CD4-positive, alpha-beta T cell (primary cell): ENCODE data around the gene GJA5. TPM values are rescaled to one million over a fixed set of nuclear protein-coding genes. Genes with fewer than 3 reads are reported as not detected.

Source experiments
- ATAC-seq: fragments of 200-7000 bp; cut with Tn5 transposase; one replicate; pipeline ENCODE4 v1.10.0; 2022; ENCODE audit warnings: mild to moderate bottlenecking; ENCODE audit not compliant: poor library complexity
- CTCF ChIA-PET: fragments of 350-600 bp; sonication (Branson Sonifier 250); formaldehyde crosslinking; loops from one replicate; lab custom pipeline; 2021; ENCODE audit warnings: antibody characterized with exemption, inconsistent platforms; lab: Charles Lee
- POLR2A ChIA-PET: fragments of 350-600 bp; sonication (Branson Sonifier 250); formaldehyde crosslinking; loops from one replicate; lab custom pipeline; 2021; ENCODE audit warnings: antibody characterized with exemption, inconsistent platforms; lab: Charles Lee
- DNase-seq, 14 experiments: peaks; one replicate each; pipeline ENCODE4 v3.0.0-alpha.2; 2013 to 2020; ENCODE audit warnings: mixed read lengths in 2 of 14
- H3K27ac ChIP-seq, 2 donors: one replicate each; pipeline versions ENCODE4 v1.5.1 to v1.7.0; 2013; ENCODE audit warnings: low read length in 2 of 2, low read depth in 1 of 2, mild to moderate bottlenecking in 1 of 2
- H3K27me3 ChIP-seq, 2 experiments: 1 replicate in 1 of 2; 2 replicates in 1 of 2; pipeline versions ENCODE4 v1.6.1 to v1.7.0; 2013; ENCODE audit warnings: low read length in 2 of 2, control low read depth in 1 of 2, mild to moderate bottlenecking in 1 of 2, moderate library complexity in 1 of 2; ENCODE audit not compliant: insufficient read depth in 2 of 2, control insufficient read depth in 1 of 2
- H3K36me3 ChIP-seq: one replicate; pipeline ENCODE4 v1.6.1; 2013; ENCODE audit warnings: low read length, control low read depth; ENCODE audit not compliant: insufficient read depth
- H3K4me1 ChIP-seq: one replicate; pipeline ENCODE4 v1.6.1; 2013; ENCODE audit warnings: low read length, control low read depth; ENCODE audit not compliant: insufficient read depth
- H3K4me3 ChIP-seq: one replicate; pipeline ENCODE4 v1.5.1; 2013; ENCODE audit warnings: mild to moderate bottlenecking, low read length, moderate library complexity
- H3K9me3 ChIP-seq, 2 experiments: 1 replicate in 1 of 2; 2 replicates in 1 of 2; pipeline versions ENCODE4 v1.6.1 to v1.7.0; 2013; ENCODE audit warnings: low read length in 2 of 2, mild to moderate bottlenecking in 2 of 2, control low read depth in 1 of 2, moderate library complexity in 1 of 2; ENCODE audit not compliant: control insufficient read depth in 1 of 2, insufficient read depth in 1 of 2
- H3K27ac Mint-ChIP-seq: one replicate; pipeline ENCODE4 v1.8.0; 2020; ENCODE audit warnings: mixed read lengths
- H3K27me3 Mint-ChIP-seq: one replicate; pipeline ENCODE4 v1.8.0; 2021; ENCODE audit warnings: mixed read lengths
- H3K36me3 Mint-ChIP-seq: one replicate; pipeline ENCODE4 v1.8.0; 2021; ENCODE audit warnings: low read depth, mixed read lengths
- H3K4me1 Mint-ChIP-seq: one replicate; pipeline ENCODE4 v1.8.0; 2021; ENCODE audit warnings: low read depth, mixed read lengths
- H3K4me3 Mint-ChIP-seq: one replicate; pipeline ENCODE4 v1.8.0; 2020; ENCODE audit warnings: mild to moderate bottlenecking, mixed read lengths
- H3K9me3 Mint-ChIP-seq: one replicate; pipeline ENCODE4 v1.8.0; 2020; ENCODE audit warnings: mixed read lengths
- intact Hi-C, 2 experiments: fragments of 100-400 bp; cut with DNase I in 1 of 2; cut with micrococcal nuclease in 1 of 2; formaldehyde crosslinking; loops; one replicate each; pipeline versions ENCODE4 v1.15.1 to v1.9.0; 2023 to 2025; cut with DNase I, micrococcal nuclease
- total RNA-seq, 174 experiments: library from RNA in 2 of 174; stranded (reverse) in 2 of 174; gene quantifications; one replicate each; pipeline ENCODE4 v1.2.3 and lab custom pipeline; 2021 to 2026
- TF ChIP-seq, protein P1 (sequence below): fragments of 200-600 bp; IDR thresholded peaks from one replicate; pipeline ENCODE4 v1.8.0; 2022; ENCODE audit warnings: antibody characterized with exemption, mild to moderate bottlenecking

Gene GJA5
- total RNA-seq, 2 experiments from 2014 or later = not detected

DNA sequence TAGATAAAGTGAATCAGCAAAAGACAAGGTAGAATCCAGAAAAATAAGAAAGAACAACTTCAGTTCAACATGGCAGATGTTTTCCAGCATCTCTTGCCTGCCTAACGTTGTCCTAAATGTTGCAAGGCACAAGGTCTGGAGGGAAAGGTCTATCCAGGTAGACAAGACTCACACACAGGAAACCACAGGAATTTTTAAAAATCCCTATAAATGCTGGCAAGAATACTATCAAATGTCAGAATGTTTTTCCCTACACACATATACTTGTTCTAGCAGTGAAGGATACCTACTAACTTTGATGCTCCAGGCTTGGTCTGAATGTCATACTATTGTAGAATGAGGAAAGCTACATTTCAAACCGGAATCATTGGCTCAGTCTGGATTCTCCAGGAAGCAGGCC is 10.6 kb downstream of the GJA5 start:
- ChIA-PET POLR2A (no interaction called here), CTCF (no interaction called here)
- H3K27me3 ChIP-seq = peaks cover 0 to 3% of the 10 kb centered on the region in 2 experiments
- Mint-ChIP-seq H3K27ac (no peak overlapping the region), H3K27me3 (no peaks in the 10 kb centered on the region), H3K4me1 (no peaks in the 10 kb centered on the region), H3K9me3 (no peaks in the 10 kb centered on the region), H3K36me3 (no peaks in the 10 kb centered on the region), H3K4me3 (no peak overlapping the region)
- intact Hi-C loops = no loop called here
- TF ChIP-seq, protein P1, sequence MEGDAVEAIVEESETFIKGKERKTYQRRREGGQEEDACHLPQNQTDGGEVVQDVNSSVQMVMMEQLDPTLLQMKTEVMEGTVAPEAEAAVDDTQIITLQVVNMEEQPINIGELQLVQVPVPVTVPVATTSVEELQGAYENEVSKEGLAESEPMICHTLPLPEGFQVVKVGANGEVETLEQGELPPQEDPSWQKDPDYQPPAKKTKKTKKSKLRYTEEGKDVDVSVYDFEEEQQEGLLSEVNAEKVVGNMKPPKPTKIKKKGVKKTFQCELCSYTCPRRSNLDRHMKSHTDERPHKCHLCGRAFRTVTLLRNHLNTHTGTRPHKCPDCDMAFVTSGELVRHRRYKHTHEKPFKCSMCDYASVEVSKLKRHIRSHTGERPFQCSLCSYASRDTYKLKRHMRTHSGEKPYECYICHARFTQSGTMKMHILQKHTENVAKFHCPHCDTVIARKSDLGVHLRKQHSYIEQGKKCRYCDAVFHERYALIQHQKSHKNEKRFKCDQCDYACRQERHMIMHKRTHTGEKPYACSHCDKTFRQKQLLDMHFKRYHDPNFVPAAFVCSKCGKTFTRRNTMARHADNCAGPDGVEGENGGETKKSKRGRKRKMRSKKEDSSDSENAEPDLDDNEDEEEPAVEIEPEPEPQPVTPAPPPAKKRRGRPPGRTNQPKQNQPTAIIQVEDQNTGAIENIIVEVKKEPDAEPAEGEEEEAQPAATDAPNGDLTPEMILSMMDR = no peak
- no peaks in the 10 kb centered on the region for H3K36me3 ChIP-seq
- ATAC-seq = no peak
- H3K9me3 ChIP-seq = no peaks in the 10 kb centered on the region
- no peak overlapping the region for H3K4me3 ChIP-seq
- no peak overlapping the region for H3K27ac ChIP-seq
- no peaks in the 10 kb centered on the region for H3K4me1 ChIP-seq
- DNase-seq = no peak

DNA sequence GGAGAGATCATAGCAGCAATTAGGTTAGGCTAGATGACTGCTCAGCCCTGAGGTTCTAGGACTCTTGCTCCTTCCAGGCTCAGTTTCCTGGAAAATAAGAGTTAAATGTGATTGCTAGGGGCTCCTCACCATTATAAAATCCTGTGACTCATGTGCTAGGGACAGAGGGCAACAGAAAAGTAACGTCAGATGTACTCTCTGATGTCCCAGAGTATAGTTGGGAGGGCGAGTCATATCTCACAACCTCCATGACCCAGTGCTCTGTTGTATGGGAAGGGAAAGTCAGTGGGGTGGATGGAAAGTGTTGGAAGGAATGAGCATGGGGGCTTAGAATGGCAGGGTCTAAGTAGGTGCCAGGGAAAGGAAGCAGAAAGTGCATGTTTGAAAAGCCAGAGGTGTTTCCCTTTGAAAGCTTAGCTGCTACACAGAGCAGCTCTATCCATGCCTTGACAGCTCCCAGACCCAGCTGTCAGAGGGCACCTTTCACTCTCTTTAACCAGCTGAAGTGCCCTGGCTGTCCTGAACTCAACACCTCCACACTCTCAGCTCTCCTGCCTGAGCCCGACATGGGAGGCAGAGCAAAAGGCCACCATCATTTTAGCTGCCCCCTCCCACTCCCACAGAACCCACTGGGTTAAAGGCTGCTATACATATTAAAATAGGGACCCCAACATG is 11.6 kb downstream of the GJA5 start:
- Mint-ChIP-seq H3K4me1 (no peaks in the 10 kb centered on the region), H3K36me3 (no peaks in the 10 kb centered on the region), H3K27ac (no peak overlapping the region), H3K9me3 (no peaks in the 10 kb centered on the region), H3K4me3 (no peak overlapping the region), H3K27me3 (no peaks in the 10 kb centered on the region)
- DNase-seq (no peak), ATAC-seq (no peak)
- no peak overlapping the region for H3K27ac ChIP-seq
- TF ChIP-seq, protein P1 = no peak
- ChIA-PET POLR2A (interaction anchor here (1.4 kb wide), 1 partner anchor 14 kb away, joined by 3 read pairs; no protein-coding TSS in a partner anchor), CTCF (no interaction called here)
- H3K36me3 ChIP-seq = no peaks in the 10 kb centered on the region
- H3K9me3 ChIP-seq = no peaks in the 10 kb centered on the region
- intact Hi-C loops = no loop called here
- peaks cover 0 to 7% of the 10 kb centered on the region in 2 experiments for H3K27me3 ChIP-seq
- H3K4me3 ChIP-seq = no peak overlapping the region
- no peaks in the 10 kb centered on the region for H3K4me1 ChIP-seq

DNA sequence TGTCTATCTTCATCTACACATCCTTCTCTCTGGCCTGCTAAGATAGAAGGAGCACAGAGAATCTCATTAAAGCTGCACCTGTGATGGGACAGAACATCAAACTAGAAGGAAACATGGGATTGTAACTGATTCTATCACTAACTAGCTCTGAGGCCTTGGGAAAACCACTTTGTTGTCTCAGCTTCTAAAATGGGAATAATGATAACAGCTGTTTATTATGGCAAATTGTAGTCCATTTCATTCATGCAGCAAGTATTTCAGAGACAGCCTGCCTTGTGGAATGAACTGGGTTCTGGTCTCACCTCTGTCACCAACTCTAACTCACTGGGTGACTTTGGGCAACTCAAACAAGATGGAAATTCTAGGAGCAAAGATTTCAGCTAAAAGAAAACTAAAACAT is 12.4 kb downstream of the GJA5 start:
- Mint-ChIP-seq H3K36me3 (no peaks in the 10 kb centered on the region), H3K9me3 (no peaks in the 10 kb centered on the region), H3K27ac (no peak overlapping the region), H3K4me1 (no peaks in the 10 kb centered on the region), H3K27me3 (peaks cover 4% of the 10 kb centered on the region), H3K4me3 (no peak overlapping the region)
- H3K4me1 ChIP-seq = no peaks in the 10 kb centered on the region
- DNase-seq = no peak
- H3K27me3 ChIP-seq = peaks cover 0 to 7% of the 10 kb centered on the region in 2 experiments
- POLR2A ChIA-PET = interaction anchor here (1.4 kb wide), 1 partner anchor 15 kb away, joined by 3 read pairs; no protein-coding TSS in a partner anchor
- H3K27ac ChIP-seq = no peak overlapping the region
- no peak overlapping the region for H3K4me3 ChIP-seq
- no peaks in the 10 kb centered on the region for H3K36me3 ChIP-seq
- TF ChIP-seq, protein P1 = no peak
- no peak for ATAC-seq
- CTCF ChIA-PET = no interaction called here
- H3K9me3 ChIP-seq = no peaks in the 10 kb centered on the region
- intact Hi-C loops = no loop called here
